GM12873 (cell line): ENCODE results near the gene ARHGAP26.

ENCODE experiments used
- TF ChIP-seq, protein P1 (sequence below): IDR thresholded peaks from 2 replicates; pipeline ENCODE4 v1.5.1; 2012; ENCODE audit warnings: low read depth, mild to moderate bottlenecking, moderate library complexity, low read length, control low read depth; ENCODE audit not compliant: insufficient read depth; ENCODE audit errors: missing control alignments

The ARHGAP26 gene

DNA sequence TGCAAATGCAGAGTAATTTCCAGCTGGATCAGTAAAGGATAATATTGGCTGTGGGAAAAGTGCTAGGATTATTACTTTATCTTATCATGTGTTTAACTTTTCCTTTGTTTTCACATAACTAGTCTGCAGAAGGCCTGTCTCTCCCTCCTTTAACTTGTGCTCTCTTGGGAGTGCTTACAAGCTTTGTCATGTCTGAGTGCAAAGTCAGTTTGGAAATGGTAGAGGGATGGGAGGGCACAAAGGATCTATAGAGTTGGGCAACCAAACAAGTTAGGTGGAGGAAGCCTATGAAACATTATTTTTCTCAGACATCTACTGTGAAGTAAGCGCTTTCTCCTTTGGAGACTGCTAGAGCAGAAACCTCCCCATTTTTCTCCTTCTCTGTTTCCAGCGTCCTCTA, 308.8 kb downstream of the ARHGAP26 start:
- TF ChIP-seq, protein P1, sequence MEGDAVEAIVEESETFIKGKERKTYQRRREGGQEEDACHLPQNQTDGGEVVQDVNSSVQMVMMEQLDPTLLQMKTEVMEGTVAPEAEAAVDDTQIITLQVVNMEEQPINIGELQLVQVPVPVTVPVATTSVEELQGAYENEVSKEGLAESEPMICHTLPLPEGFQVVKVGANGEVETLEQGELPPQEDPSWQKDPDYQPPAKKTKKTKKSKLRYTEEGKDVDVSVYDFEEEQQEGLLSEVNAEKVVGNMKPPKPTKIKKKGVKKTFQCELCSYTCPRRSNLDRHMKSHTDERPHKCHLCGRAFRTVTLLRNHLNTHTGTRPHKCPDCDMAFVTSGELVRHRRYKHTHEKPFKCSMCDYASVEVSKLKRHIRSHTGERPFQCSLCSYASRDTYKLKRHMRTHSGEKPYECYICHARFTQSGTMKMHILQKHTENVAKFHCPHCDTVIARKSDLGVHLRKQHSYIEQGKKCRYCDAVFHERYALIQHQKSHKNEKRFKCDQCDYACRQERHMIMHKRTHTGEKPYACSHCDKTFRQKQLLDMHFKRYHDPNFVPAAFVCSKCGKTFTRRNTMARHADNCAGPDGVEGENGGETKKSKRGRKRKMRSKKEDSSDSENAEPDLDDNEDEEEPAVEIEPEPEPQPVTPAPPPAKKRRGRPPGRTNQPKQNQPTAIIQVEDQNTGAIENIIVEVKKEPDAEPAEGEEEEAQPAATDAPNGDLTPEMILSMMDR, result no peak

- TF ChIP-seq, protein P1, result no peak
Observed at GRCh38 chr5:143080407-143080806, 310.2 kb downstream of the ARHGAP26 start.

DNA sequence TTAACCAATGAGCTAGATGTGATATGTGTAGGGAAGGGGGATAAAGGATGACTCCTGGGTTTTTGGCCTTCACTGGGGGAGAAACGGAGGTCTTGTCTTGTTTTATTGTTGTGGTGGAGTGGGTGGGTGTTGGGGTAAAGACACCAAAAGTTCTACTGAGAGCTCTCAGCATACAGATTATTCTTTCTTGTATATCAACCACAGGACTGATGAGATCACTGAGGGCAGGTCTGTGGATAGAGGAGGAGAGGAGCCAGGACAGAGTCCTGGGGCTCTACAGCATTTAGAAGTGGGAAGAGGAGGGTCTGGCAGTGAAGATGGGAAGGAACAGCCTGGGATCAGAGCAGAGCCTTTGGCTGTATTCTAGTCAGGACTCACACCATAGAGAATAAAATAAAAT, 310.8 kb downstream of the ARHGAP26 start:
- TF ChIP-seq, protein P1, result no peak

- TF ChIP-seq, protein P1, result no peak
Observed at GRCh38 chr5:143083006-143083405, 312.8 kb downstream of the ARHGAP26 start.

- TF ChIP-seq, protein P1, result no peak
Observed at GRCh38 chr5:143084407-143084806, 314.2 kb downstream of the ARHGAP26 start.

DNA sequence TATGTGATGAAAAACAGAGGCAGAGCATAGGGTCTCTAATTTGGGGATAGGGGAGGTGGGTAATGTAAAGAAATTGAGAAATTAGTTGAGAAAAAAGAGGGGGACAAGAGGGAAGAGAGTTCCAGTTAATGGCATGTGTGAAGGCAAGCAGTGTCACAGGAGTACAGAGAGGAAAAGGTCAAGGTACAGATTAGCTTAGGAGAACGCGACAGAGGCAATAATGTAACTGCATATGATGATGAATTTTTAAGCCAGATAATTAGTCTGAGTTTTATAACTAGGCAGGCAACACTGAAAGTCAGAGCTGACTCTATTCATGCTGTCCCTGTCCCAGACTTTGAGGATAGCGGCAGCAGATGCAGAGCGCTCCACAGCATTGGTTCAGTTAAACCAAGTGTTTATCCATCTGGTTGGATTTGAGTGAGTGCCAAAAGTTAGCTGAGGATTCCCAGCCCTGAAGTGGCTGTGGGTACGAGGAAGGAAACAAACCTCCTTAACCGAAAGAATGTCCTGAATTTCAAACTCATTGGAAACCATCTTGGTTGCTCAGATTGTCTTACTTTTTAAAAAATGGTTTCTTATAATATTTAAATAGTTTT, 315.2 kb downstream of the ARHGAP26 start:
- TF ChIP-seq, protein P1, result no peak

DNA sequence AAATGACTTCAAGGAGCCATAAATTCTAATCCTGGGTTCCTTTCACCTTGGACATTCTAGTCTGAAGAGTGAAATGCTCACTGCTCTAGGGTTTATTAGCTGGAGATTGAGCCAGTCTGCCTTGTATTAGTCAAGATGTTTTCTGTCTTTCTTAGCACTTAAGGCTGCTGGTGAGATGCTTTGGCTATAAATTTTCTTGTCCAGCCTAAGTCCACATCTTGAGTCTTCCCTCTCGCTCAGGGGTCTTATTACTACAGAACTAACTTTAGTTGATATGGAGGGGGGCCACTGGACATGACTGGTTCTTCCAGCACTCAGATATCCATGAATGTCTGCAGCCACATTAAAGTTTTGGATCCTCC, 316.4 kb downstream of the ARHGAP26 start:
- TF ChIP-seq, protein P1, result no peak
